ENCODE results near the gene OPRM1.

Gene OPRM1

DNA sequence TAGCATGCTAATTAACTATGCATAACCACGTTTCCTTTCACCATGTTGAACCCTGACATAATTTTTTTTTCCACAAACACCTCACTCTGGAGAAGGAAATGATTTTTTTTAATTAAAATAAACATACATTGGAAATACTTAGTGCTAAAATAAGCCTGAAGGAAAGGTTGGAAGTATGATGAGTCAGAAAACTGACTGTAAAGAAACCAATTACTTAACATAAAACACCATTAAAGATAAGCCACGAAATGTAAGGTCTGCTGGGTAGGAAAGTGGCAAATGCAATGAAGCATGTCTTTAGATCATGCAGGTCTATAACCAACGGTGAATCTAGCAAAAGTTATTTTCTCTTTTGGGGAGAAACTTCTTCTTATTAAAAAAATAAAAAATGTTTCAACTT, 47.5 kb downstream of the OPRM1 start:
- no peak for DNase-seq

GRCh38 chr6:154092326-154092962, 53.4 kb downstream of the OPRM1 start:
- no peak for DNase-seq

GRCh38 chr6:154093231-154094044, 54.4 kb downstream of the OPRM1 start:
- DNase-seq = no peak

DNA sequence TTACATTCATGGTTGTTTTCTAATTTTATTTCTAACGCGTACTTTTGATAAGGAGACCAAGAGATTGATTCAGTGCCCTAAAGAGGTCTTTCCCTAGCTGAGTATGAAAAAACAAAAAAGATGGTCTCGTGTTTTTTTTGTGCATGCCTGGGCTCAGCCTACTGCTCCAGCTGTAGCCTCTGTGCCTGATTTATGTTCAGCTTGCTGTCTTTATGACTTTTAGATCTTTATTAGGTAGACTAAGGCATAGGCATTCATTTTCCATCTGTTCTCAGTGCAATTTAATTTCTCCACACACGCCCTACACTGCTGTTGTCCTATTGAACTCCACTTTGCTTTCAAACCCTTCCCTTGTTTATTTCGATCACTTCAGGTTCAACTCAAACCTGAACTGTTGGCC, 56.5 kb downstream of the OPRM1 start:
- DNase-seq = no peak

- DNase-seq = peak; percentile 0
Measured at GRCh38 chr6:154096316-154096715, 57.3 kb downstream of the OPRM1 start.

- DNase-seq = no peak
Measured at GRCh38 chr6:154096834-154097233, 57.8 kb downstream of the OPRM1 start.

DNA sequence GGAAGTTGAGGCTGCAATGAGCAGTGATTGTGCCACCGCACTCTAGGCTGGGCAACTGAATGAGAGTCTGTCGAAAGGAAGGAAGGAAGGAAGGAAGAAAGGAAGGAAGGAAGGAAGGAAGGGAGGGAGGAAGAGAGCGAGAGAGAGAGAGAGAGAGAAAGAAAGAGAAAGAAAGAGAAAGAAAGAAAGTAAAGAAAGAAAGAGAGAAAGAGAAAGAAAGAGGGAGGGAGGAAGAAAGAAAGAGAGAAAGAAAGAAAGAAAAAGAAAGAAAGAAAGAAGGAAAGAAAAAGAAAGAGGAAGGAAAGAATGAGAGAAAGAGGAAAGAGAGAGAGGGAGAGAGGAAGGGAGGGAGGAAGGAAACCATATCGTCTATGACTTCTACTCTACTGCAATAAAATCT, 60.2 kb downstream of the OPRM1 start:
- no peak for DNase-seq

- DNase-seq = no peak
Measured at GRCh38 chr6:154106251-154106650, 67.2 kb downstream of the OPRM1 start.

DNA sequence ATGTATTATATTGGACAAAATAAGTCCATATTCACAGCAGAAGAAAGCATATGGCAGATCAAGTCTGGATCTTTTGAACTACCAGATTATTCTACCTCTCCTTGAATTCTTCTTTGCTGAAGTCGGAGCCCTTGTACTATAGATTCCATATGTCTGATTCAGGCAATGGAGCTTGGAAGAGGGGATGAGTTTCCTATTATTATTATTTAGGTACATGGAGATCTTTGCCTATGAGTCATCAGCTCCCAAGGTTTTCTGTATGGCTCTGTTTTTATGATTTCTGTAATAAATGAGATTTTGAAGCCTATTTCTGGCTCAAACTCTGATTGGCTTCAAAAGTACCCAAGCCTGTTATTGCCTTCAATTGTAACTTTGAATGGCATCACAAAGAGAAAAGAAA, 72.0 kb downstream of the OPRM1 start:
- DNase-seq = no peak

DNA sequence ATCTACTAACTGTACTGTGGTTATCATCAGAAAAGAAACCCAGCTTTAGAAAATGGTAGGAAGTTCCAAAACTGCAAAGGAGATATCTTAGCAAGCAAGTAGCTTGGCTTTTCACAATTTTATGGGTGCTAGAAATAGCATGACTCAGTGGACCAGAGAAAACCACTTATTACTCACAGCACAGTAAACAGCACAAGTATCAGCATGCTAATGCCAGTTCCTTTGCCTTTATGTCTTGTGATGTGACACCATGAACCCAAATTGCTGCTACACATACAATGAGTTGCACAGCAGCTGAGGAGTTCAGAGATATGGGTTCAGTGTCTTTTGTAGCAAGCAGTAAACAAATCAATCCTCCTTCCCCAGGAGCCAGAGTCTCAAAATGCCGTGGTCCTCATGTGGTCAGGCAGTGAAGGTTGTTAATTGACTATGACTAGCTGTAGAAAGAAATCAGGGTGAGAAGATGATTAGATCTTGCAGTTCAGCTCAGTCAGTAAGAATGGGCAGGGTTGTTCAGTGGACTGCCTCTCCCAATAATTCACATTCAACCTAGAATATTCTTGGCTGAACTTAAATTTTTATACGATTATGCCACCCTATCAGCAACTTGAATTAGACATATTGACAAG, 73.3 kb downstream of the OPRM1 start:
- no peak for DNase-seq

DNA sequence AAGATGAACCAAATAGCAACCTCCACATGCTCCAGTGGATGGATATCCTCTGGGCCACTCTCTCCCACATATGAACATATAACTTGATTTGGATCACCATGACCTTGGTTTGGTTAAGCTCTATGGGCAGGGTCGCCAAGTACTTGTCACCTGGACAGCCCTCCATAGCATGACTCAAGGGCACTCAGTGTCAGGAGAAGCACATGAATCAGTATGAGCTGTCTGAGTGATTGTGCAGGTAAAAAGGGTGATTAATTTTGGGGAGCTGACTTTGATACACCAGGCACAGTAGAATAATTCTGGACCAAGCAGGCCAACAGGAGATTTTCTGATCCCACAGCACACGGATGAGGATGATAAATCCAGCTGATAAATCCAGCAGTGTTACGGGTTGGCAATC, 74.4 kb downstream of the OPRM1 start:
- DNase-seq = no peak

GRCh38 chr6:154117485-154117884, 78.4 kb downstream of the OPRM1 start:
- DNase-seq = no peak

- no peak for DNase-seq
Measured at GRCh38 chr6:154122195-154122925, 83.3 kb downstream of the OPRM1 start.

DNA sequence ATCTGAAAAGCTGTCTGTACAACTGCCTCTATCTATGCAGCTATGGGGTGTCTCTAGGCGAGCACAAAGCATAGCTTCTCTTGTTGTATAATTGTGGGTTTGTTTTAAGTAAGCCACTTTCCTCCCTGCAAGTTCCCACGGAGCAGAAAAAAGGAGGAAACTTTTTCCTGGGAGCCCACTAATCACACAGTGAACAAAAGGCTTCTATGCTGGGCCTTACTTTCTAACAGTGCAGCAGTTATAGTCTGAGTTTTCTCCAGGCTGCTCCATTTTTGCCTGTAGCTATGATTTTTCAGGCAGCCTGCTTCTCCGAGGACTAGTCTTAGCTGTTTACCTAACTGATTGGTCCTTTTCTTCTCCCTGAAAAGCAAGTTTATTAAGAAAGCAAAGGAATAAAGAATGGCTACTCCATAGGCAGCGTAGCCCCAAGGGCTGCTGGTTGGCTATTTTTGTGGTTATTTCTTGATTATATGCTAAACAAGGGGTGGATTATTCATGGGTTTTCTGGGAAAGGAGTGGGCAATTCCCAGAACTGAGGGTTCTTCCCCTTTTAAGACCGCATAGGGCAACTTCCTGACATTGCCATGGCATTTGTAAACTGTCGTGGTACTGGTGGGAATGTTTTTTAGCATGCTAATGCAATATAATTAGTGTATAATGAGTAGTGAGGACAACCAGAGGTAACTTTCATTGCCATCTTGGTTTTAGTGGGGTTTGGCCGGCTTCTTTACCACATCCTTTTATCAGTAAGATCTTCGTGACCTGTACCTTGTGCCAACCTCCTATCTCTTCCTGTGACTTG, 84.3 kb downstream of the OPRM1 start:
- DNase-seq = no peak

DNA sequence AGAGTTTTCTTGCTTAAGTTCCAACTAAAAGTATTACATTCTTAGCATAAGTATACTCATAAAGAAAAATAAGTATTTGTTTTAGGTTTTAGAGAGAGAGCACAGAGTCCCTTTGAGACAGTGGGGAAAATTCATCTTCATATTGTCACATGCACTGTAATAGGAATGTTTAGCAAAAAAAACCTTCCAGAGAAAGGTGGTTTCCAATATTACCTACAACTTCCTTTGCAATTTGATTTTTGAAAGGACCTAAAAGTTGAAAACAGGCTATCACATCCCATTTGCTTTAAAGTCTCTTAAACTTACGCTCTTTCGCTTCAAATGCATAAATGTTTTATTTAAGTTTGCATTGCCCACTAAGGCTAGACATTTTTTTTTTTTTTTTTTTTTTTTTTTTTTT, 86.4 kb downstream of the OPRM1 start:
- DNase-seq = no peak

DNA sequence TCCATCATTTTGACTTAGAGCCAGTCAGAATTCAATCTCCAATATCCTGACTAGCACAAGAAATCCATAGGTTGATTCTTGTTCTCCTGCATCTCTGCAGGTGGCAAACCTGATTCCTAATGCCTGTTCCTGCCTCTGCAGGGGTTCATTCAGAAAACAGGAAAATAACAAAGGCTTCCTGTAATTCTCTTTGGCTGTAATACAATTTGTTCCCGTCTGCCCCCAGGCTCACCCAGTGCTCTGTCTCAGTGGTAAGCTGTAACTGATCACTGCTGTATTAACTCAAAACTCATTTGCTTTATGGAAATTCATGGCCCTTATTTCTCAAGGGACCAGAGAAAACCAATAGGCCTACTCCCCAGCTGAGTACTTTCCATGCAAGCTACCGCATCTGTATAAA, 88.6 kb downstream of the OPRM1 start:
- DNase-seq = no peak

- no peak for DNase-seq
Measured at GRCh38 chr6:154134471-154135147, 95.6 kb downstream of the OPRM1 start.

GRCh38 chr6:154138793-154139192, 99.8 kb downstream of the OPRM1 start:
- no peak for DNase-seq

DNA sequence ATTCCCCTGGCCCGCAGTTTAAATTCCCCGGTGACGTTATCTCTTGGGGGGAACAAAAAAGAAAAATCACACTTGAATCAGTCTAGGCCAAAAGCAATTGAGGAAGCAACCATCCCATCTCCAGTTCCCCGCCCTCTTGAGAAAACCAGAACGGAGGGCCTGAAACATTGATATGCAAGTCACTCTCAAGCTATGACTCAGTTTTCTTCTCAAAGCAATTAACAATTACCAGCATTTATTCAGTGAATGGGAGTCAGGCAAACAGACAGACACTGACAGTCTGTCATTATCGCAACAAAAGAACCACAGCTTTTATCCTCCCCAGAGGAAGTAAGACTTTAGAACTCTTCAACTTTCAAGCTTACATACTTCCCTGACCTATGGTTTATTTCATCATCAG, 100.9 kb downstream of the OPRM1 start:
- no peak for DNase-seq

DNA sequence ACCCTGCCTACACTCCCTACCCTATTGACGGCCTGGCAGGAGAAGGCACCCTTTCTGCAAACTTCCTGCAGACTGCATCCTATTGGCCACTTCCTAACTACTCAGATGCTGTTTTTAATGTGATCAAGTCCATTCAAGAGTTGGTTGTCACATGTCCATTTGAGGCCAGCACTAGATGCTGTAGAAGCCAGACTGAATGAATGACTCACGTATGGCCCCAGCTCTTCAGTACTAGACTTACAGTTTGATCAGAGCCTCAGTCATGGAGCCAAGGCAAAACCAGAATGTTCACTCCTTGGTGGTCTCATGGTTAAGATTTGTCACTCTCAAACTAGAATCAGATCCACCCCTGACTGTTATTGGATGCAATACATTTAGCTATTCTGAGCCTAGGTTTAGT, 101.7 kb downstream of the OPRM1 start:
- DNase-seq = no peak

- DNase-seq = no peak
Measured at GRCh38 chr6:154143753-154144152, 104.7 kb downstream of the OPRM1 start.

- peak; percentile 61 for DNase-seq
Measured at GRCh38 chr6:154154389-154154967, 115.4 kb downstream of the OPRM1 start.
